Measurements from ENCODE around the gene BST1. TPM values are rescaled to one million over a fixed set of nuclear protein-coding genes. Genes with fewer than 3 reads are reported as not detected.

Gene BST1
- total and polyA plus RNA-seq, 10 donors: 3.8 to 54.3 (median 15.4) TPM

- H3K36me3 ChIP-seq: peaks cover 0 to 67% (median 0%) of the 10 kb centered on the region in 6 donors
- H3K27me3 ChIP-seq (replicated peaks in 1 of 7): no peaks in the 10 kb centered on the region
- intact Hi-C loops (cut with DNase I; ENCODE audit: low total_unique reads): no loop called here
- no peak for TF ChIP-seq POLR2A (IDR thresholded peaks at IDR 0.05)
- TF ChIP-seq POLR2AphosphoS5 (IDR thresholded peaks at IDR 0.05): no peak
- TF ChIP-seq CTCF (IDR thresholded peaks at IDR 0.05 in 8 of 11, conservative IDR thresholded peaks at IDR 0.05 in 3 of 11): no peak
- H3K9me3 ChIP-seq: no peaks in the 10 kb centered on the region
- H3K4me3 ChIP-seq: no peak overlapping the region
- H3K27ac ChIP-seq: peak overlapping the region in 4 of 8 donors; percentile 13 to 58 (median 38)
- 75 to 90% (median 85%) methylated on average over 3 of the region's 3 CpGs for WGBS, 5 donors
- H3K4me1 ChIP-seq: peaks cover 0 to 21% (median 2%) of the 10 kb centered on the region in 6 donors
- DNase-seq: no peak
These were observed 13.2 kb downstream of the BST1 start for GRCh38 chr4:15716115-15716514.

DNA sequence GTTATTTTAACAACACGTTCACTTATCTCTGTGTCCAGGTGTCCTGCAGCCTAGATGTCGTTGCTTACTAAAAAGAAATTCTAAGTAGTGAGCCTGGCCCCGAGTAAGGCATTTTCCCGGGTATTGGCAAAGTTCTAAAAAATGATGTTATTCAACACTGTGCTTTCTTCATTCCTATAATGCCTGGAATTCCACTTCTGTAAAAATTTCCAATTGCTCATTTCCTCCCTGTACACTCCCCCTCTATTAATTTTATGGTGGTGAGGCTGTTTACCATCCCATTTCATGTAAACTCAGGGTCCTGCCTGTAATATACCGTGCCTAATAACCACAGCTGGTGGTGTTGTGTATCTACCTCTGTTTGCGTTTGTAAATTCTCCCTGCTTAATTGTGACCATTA, 14.2 kb downstream of the BST1 start:
- H3K27me3 ChIP-seq (replicated peaks in 1 of 7): no peaks in the 10 kb centered on the region
- H3K4me1 ChIP-seq: peaks cover 0 to 21% (median 2%) of the 10 kb centered on the region in 6 donors
- intact Hi-C loops (cut with DNase I; ENCODE audit: low total_unique reads): no loop called here
- no peak for DNase-seq
- TF ChIP-seq POLR2AphosphoS5 (IDR thresholded peaks at IDR 0.05): no peak
- TF ChIP-seq POLR2A (IDR thresholded peaks at IDR 0.05): no peak
- TF ChIP-seq CTCF (IDR thresholded peaks at IDR 0.05 in 8 of 11, conservative IDR thresholded peaks at IDR 0.05 in 3 of 11): no peak
- H3K4me3 ChIP-seq: no peak overlapping the region
- peaks cover 0 to 67% (median 0%) of the 10 kb centered on the region in 6 donors for H3K36me3 ChIP-seq
- 71 to 91% (median 82%) methylated on average over 6 of the region's 6 CpGs for WGBS, 5 donors
- H3K9me3 ChIP-seq: no peaks in the 10 kb centered on the region
- peak overlapping the region in 6 of 8 donors; percentile 22 to 58 (median 36) for H3K27ac ChIP-seq

DNA sequence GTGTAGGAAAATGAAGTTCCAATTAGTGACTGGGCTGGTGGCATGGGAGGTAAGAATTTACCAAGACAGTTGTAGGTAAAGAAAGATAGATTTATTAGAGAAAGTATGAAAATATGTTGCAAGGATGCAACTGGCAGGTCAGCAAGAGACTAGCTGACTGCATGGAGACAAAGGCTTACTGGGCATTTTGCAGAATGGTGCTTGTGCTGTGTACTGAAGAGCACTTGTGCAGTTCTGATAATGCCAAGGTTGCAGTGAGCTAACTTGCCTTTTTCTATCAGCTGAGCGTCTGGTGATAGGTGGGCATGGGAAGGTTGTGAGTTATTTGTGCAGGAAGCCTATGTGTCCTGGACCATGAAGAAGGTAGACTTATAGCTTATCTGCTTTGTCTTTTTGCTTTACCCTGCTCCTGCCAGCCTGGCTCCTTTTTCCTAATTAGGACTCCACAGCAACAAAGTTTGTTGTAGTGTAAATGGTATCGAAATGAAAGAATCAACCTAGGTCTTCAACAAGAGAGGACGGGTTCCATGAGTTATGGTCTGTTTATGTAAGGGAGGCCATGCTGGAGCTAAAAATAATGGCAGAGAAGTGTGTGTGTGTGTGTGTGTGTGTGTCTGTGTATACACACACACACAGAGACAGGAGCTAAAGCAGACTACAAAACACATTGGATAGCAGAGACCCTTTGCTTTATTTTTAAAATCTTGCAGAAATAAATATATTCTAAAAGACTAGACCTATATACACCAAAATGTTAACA, 15.0 kb downstream of the BST1 start:
- TF ChIP-seq CTCF (IDR thresholded peaks at IDR 0.05 in 8 of 11, conservative IDR thresholded peaks at IDR 0.05 in 3 of 11): no peak
- Histone ChIP-seq H3K4me3 (no peak overlapping the region), H3K27me3 (replicated peaks in 1 of 7) (no peaks in the 10 kb centered on the region), H3K27ac (peak overlapping the region in 4 of 8 donors; percentile 22 to 58 (median 33)), H3K9me3 (no peaks in the 10 kb centered on the region), H3K36me3 (peaks cover 0 to 67% (median 0%) of the 10 kb centered on the region in 6 donors), H3K4me1 (peaks cover 0 to 21% (median 2%) of the 10 kb centered on the region in 6 donors)
- no peak for DNase-seq
- WGBS, 5 donors: 69 to 90% (median 84%) methylated on average over 3 of the region's 3 CpGs
- intact Hi-C loops (cut with DNase I; ENCODE audit: low total_unique reads): no loop called here

DNA sequence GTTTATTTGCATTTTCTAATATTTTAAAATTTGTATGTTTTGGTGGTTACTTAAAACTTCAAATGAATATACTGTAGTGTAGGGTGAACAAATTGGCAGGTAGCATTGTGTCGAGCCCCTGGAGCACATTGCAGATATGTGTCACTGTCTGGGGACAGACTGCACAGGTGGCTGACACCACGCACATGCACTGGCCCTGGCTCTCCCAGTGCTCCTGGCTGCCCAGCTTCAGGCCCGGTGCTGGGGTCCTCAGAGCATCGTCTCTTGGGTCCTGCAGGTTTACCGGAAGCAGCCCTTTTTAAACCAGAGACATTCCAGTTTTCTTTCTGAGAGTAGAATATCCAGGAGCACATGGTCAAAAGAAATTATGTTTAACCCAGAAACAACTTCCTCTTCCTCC, 15.6 kb downstream of the BST1 start:
- intact Hi-C loops (cut with DNase I; ENCODE audit: low total_unique reads): no loop called here
- no peaks in the 10 kb centered on the region for H3K9me3 ChIP-seq
- peaks cover 0 to 21% (median 2%) of the 10 kb centered on the region in 6 donors for H3K4me1 ChIP-seq
- no peak overlapping the region for H3K4me3 ChIP-seq
- TF ChIP-seq POLR2AphosphoS5 (IDR thresholded peaks at IDR 0.05) (no peak), CTCF (IDR thresholded peaks at IDR 0.05 in 8 of 11, conservative IDR thresholded peaks at IDR 0.05 in 3 of 11) (no peak), POLR2A (IDR thresholded peaks at IDR 0.05) (no peak)
- no peaks in the 10 kb centered on the region for H3K27me3 ChIP-seq (replicated peaks in 1 of 7)
- WGBS, 5 donors: 78 to 93% (median 89%) methylated on average over 5 of the region's 5 CpGs
- peak overlapping the region in 3 of 8 donors; percentile 14 to 55 (median 41) for H3K27ac ChIP-seq
- DNase-seq: no peak
- H3K36me3 ChIP-seq: peaks cover 0 to 67% (median 0%) of the 10 kb centered on the region in 6 donors

Data from spleen (tissue), 11 donors.